Mesenchymal stem cell (in vitro differentiated cells and primary cell): ENCODE results near the gene RASA4B.

Source experiments
- DNase-seq: peaks from one replicate; pipeline ENCODE4 v3.0.0-alpha.2; 2013
- H2AFZ ChIP-seq: one replicate; pipeline ENCODE4 v1.6.1; 2013; ENCODE audit warnings: low read depth, mild to moderate bottlenecking, control low read depth, inconsistent platforms, low read length, moderate library complexity
- H2AK5ac ChIP-seq: 2 replicates; pipeline ENCODE4 v1.6.1; 2013; ENCODE audit warnings: low read length, moderate library complexity, mild to moderate bottlenecking, inconsistent platforms; ENCODE audit not compliant: severe bottlenecking
- H2BK120ac ChIP-seq: one replicate; pipeline ENCODE4 v1.6.1; 2013; ENCODE audit warnings: low read depth, mild to moderate bottlenecking, inconsistent platforms, low read length, moderate library complexity
- H2BK12ac ChIP-seq, 2 experiments: one replicate each; pipeline ENCODE4 v1.6.1; 2013; ENCODE audit warnings: inconsistent platforms in 2 of 2, low read length in 2 of 2, mild to moderate bottlenecking in 2 of 2, moderate library complexity in 2 of 2, control low read depth in 1 of 2
- H2BK15ac ChIP-seq: one replicate; pipeline ENCODE4 v1.6.1; 2013; ENCODE audit warnings: mild to moderate bottlenecking, low read depth, inconsistent platforms; ENCODE audit not compliant: poor library complexity, severe bottlenecking
- H2BK5ac ChIP-seq: 2 replicates; pipeline ENCODE4 v1.6.1; 2013; ENCODE audit warnings: low read depth, mild to moderate bottlenecking, low read length, control low read depth, inconsistent platforms; ENCODE audit not compliant: poor library complexity, severe bottlenecking
- H3K14ac ChIP-seq, 2 experiments: one replicate each; pipeline ENCODE4 v1.6.1; 2013; ENCODE audit warnings: inconsistent platforms in 2 of 2, low read length in 2 of 2, control low read depth in 1 of 2, mild to moderate bottlenecking in 1 of 2, moderate library complexity in 1 of 2
- H3K18ac ChIP-seq, 2 experiments: one replicate each; pipeline ENCODE4 v1.6.1; 2013; ENCODE audit warnings: inconsistent platforms in 2 of 2, low read length in 2 of 2, control low read depth in 1 of 2, low read depth in 1 of 2, mild to moderate bottlenecking in 1 of 2
- H3K23ac ChIP-seq, 2 experiments: one replicate each; pipeline ENCODE4 v1.6.1; 2013; ENCODE audit warnings: inconsistent platforms in 2 of 2, low read length in 2 of 2, mild to moderate bottlenecking in 2 of 2, moderate library complexity in 2 of 2, control low read depth in 1 of 2
- H3K27ac ChIP-seq: 2 replicates; pipeline ENCODE4 v1.5.1; 2013; ENCODE audit warnings: mild to moderate bottlenecking, moderate library complexity, low read length, control low read depth, inconsistent platforms; ENCODE audit not compliant: poor library complexity, severe bottlenecking
- H3K27me3 ChIP-seq, 2 experiments: 2 replicates each; pipeline versions ENCODE4 v1.6.1 to v1.7.0; 2013; ENCODE audit warnings: low read length in 2 of 2, mild to moderate bottlenecking in 2 of 2, moderate library complexity in 2 of 2, control low read depth in 1 of 2, inconsistent platforms in 1 of 2; ENCODE audit not compliant: control insufficient read depth in 1 of 2, insufficient read depth in 1 of 2
- H3K36me3 ChIP-seq, 2 experiments: 2 replicates each; pipeline versions ENCODE4 v1.6.1 to v1.7.0; 2013; ENCODE audit warnings: low read length in 2 of 2, control low read depth in 1 of 2, inconsistent platforms in 1 of 2, low read depth in 1 of 2, mild to moderate bottlenecking in 1 of 2; ENCODE audit not compliant: insufficient read depth in 2 of 2, control insufficient read depth in 1 of 2
- H3K4ac ChIP-seq, 2 experiments: one replicate each; pipeline ENCODE4 v1.6.1; 2013; ENCODE audit warnings: inconsistent platforms in 2 of 2, low read length in 2 of 2, mild to moderate bottlenecking in 2 of 2, moderate library complexity in 2 of 2, control low read depth in 1 of 2, low read depth in 1 of 2
- H3K4me1 ChIP-seq: 2 replicates; pipeline ENCODE4 v1.6.1; 2013; ENCODE audit warnings: low read depth, low read length, control low read depth; ENCODE audit not compliant: control insufficient read depth, insufficient read depth
- H3K4me2 ChIP-seq: 2 replicates; pipeline ENCODE4 v1.6.1; 2013; ENCODE audit warnings: low read length, mild to moderate bottlenecking, inconsistent platforms; ENCODE audit not compliant: poor library complexity, severe bottlenecking
- H3K4me3 ChIP-seq, 2 experiments: 2 replicates each; pipeline versions ENCODE4 v1.5.1 to v1.7.0; 2013; ENCODE audit warnings: low read length in 2 of 2, mild to moderate bottlenecking in 2 of 2, control low read depth in 1 of 2, low read depth in 1 of 2; ENCODE audit not compliant: insufficient read depth in 1 of 2
- H3K79me1 ChIP-seq: replicated peaks from 2 replicates; pipeline ENCODE4 v1.6.1; 2013; ENCODE audit warnings: mild to moderate bottlenecking, control low read depth, low read length, inconsistent platforms; ENCODE audit not compliant: poor library complexity, severe bottlenecking
- H3K9ac ChIP-seq: 2 replicates; pipeline ENCODE4 v1.7.0; 2013; ENCODE audit warnings: mild to moderate bottlenecking, low read length, moderate library complexity
- H3K9me3 ChIP-seq: 2 replicates; pipeline ENCODE4 v1.7.0; 2013; ENCODE audit warnings: mild to moderate bottlenecking, low read length; ENCODE audit not compliant: control insufficient read depth
- H4K8ac ChIP-seq: one replicate; pipeline ENCODE4 v1.6.1; 2013; ENCODE audit warnings: inconsistent platforms, mild to moderate bottlenecking, low read length, moderate library complexity
- H4K91ac ChIP-seq: one replicate; pipeline ENCODE4 v1.6.1; 2013; ENCODE audit warnings: mild to moderate bottlenecking, low read length, inconsistent platforms
- WGBS: methylation state at CpG from one replicate; pipeline ENCODE4 v1.1.7; 2013; ENCODE audit warnings: mixed read lengths; 5-methylcytosine and 5-hydroxymethylcytosine counted together

The RASA4B gene

DNA sequence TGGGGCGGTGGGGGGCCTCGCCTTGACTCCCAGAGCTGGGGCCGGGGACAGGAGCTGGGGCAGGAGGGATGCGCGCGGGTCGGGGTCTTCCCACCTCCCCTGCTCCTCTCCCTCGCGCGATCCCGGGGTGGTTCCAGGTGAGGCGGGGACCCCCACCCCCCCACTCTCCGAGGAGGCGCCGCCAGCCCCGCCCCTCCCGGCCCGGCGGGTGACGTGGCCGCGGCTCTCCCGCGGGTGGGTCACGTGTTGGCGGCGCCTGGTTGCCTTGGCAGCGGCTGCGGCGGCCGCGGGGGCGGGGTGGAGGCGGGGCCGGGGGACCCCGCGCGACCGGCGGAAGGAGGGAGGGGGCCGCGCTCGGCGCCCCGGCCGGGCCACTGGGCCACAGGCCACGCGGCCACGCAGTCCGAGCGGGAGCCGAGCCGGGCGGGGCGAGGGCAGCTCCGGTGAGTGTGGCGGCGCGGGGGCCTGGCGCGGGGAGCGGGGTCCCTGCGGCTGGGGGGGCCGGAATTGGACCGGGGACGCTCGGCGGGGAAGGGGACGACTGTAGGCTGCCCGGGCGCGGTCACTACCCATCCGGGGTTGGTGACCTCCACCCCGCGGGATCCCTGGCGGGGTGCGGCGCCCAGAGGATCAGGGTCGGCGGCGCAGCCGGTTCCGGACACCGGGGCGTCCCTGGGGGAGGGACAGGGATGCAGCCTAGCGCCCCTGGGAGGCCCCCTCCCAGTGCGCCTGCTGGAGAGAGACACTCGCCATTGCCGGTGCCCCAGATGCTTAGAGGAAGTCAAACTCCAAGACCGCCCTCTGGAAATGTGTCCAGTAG lies 84.1 kb downstream of the RASA4B start, which contains the start of gene ORAI2:
ORAI2 (plus strand) TSS at position 357 of the 820 bp plus-strand sequence. CDS start 5,382 bp downstream, outside the sequence.
- H3K36me3 ChIP-seq = peaks cover 7 to 19% of the 10 kb centered on the region in 2 experiments
- H3K27me3 ChIP-seq = no peaks in the 10 kb centered on the region
- peak within 1 kb of the TSS in 1 of 2 experiments; percentile 97 for H3K14ac ChIP-seq
- peak within 1 kb of the TSS; percentile 90 for H2BK120ac ChIP-seq
- peak within 1 kb of the TSS; percentile 90 for H2BK5ac ChIP-seq
- H3K23ac ChIP-seq = peak within 1 kb of the TSS in 1 of 2 experiments; percentile 81
- peak within 1 kb of the TSS; percentile 99 for H4K91ac ChIP-seq
- H3K9ac ChIP-seq = peak within 1 kb of the TSS; percentile 90
- peak within 1 kb of the TSS; percentile 92 to 97 for H3K4ac ChIP-seq
- H3K4me2 ChIP-seq = peak within 1 kb of the TSS; percentile 77
- peak within 1 kb of the TSS; percentile 95 for H4K8ac ChIP-seq
- H3K4me3 ChIP-seq = peak within 1 kb of the TSS; percentile 88
- peak; percentile 72 for DNase-seq
- peak within 1 kb of the TSS; percentile 85 for H2AFZ ChIP-seq
- no peaks in the 10 kb centered on the region for H3K9me3 ChIP-seq
- peaks cover 31% of the 10 kb centered on the region for H3K4me1 ChIP-seq
- H3K27ac ChIP-seq = peak within 1 kb of the TSS; percentile 92
- H2BK15ac ChIP-seq = peak within 1 kb of the TSS; percentile 98
- peaks cover 19% of the 10 kb centered on the region for H3K79me1 ChIP-seq
- WGBS = 1% methylated on average over 56 of the region's 90 CpGs
- no peak within 1 kb of the TSS for H2AK5ac ChIP-seq
- H2BK12ac ChIP-seq = peak within 1 kb of the TSS; percentile 38 to 88
- H3K18ac ChIP-seq = peak within 1 kb of the TSS; percentile 88 to 98
